HEK293 (cell line): Measurements from ENCODE around the gene RBM39.

Experiments
- CTCF ChIA-PET: fragments of 350-600 bp; formaldehyde crosslinking; extraction: SDS; loops from one replicate; lab custom pipeline; 2021; ENCODE audit warnings: antibody characterized with exemption; lab: Yijun Ruan, JAX
- POLR2A ChIA-PET: fragments of 300-600 bp; formaldehyde crosslinking; extraction: SDS; loops from one replicate; lab custom pipeline; 2020; ENCODE audit warnings: antibody characterized with exemption, inconsistent platforms; lab: Yijun Ruan, JAX
- H3K27ac ChIP-seq: fragments of 200-500 bp; sonication (Bioruptor generic); 2 replicates; pipeline ENCODE4 v1.5.1; 2014; ENCODE audit warnings: low read depth, low read length, control low read depth, inconsistent platforms; ENCODE audit errors: extremely low read depth
- H3K36me3 ChIP-seq, 2 experiments: fragments of 200-500 bp in 1 of 2; sonication (Bioruptor generic) in 1 of 2; 1 replicate in 1 of 2; 2 replicates in 1 of 2; pipeline ENCODE4 v1.5.1; 2014 to 2017; ENCODE audit warnings: inconsistent platforms in 2 of 2, low read length in 2 of 2; ENCODE audit not compliant: control insufficient read depth in 2 of 2, insufficient read depth in 1 of 2
- H3K4me1 ChIP-seq: fragments of 200-500 bp; sonication (Bioruptor generic); 2 replicates; pipeline ENCODE4 v1.5.1; 2014; ENCODE audit warnings: mild to moderate bottlenecking, low read length, inconsistent platforms; ENCODE audit not compliant: control insufficient read depth, insufficient read depth
- H3K4me3 ChIP-seq: 2 replicates; pipeline ENCODE4 v1.5.1; 2011; ENCODE audit warnings: low read depth, mild to moderate bottlenecking, control low read depth, low read length, moderate library complexity
- H3K9me3 ChIP-seq: fragments of 200-500 bp; sonication (Bioruptor generic); 2 replicates; pipeline ENCODE4 v1.5.1; 2014; ENCODE audit warnings: low read depth, low read length, inconsistent platforms; ENCODE audit not compliant: control insufficient read depth, insufficient read depth
- FEZF1 ChIP-seq: fragments of 450-650 bp; formaldehyde crosslinking; IDR thresholded peaks from 2 replicates; pipeline ENCODE4 v1.5.1; 2016; ENCODE audit warnings: missing biosample characterization, missing genetic modification characterization
- GFI1B ChIP-seq: fragments of 450-650 bp; formaldehyde crosslinking; IDR thresholded peaks from 2 replicates; pipeline ENCODE4 v1.5.1; 2016; ENCODE audit warnings: missing biosample characterization, missing genetic modification characterization
- IKZF3 ChIP-seq: fragments of 450-650 bp; IDR thresholded peaks from 2 replicates; pipeline ENCODE4 v1.5.0; 2018; ENCODE audit warnings: missing biosample characterization, mild to moderate bottlenecking, missing genetic modification characterization, moderate library complexity
- KLF16 ChIP-seq: fragments of 450-650 bp; formaldehyde crosslinking; IDR thresholded peaks from 2 replicates; pipeline ENCODE4 v1.5.1; 2017; ENCODE audit warnings: missing biosample characterization, missing genetic modification characterization
- PRDM1 ChIP-seq: fragments of 450-650 bp; formaldehyde crosslinking; IDR thresholded peaks from 2 replicates; pipeline ENCODE4; 2016; ENCODE audit warnings: missing biosample characterization, missing genetic modification characterization
- ZBTB17 ChIP-seq: fragments of 450-650 bp; formaldehyde crosslinking; IDR thresholded peaks from 2 replicates; pipeline ENCODE4 v1.5.1; 2016; ENCODE audit warnings: missing biosample characterization, missing genetic modification characterization
- ZEB2 ChIP-seq: fragments of 450-650 bp; formaldehyde crosslinking; IDR thresholded peaks from 2 replicates; pipeline ENCODE4 v1.5.1; 2016; ENCODE audit warnings: missing biosample characterization, missing genetic modification characterization
- ZNF19 ChIP-seq: fragments of 450-650 bp; formaldehyde crosslinking; IDR thresholded peaks from 2 replicates; pipeline ENCODE4; 2016; ENCODE audit warnings: missing biosample characterization, missing genetic modification characterization, low read depth
- ZNF366 ChIP-seq: fragments of 450-650 bp; formaldehyde crosslinking; conservative IDR thresholded peaks from 2 replicates; pipeline ENCODE4 v1.5.1; 2016; ENCODE audit warnings: missing biosample characterization, missing genetic modification characterization
- ZNF426 ChIP-seq: fragments of 450-650 bp; formaldehyde crosslinking; IDR thresholded peaks from 2 replicates; pipeline ENCODE4 v1.5.1; 2017; ENCODE audit warnings: missing biosample characterization, missing genetic modification characterization, mild to moderate bottlenecking, inconsistent platforms, moderate library complexity
- ZNF600 ChIP-seq: fragments of 450-650 bp; formaldehyde crosslinking; IDR thresholded peaks from 2 replicates; pipeline ENCODE4 v1.5.1; 2016; ENCODE audit warnings: missing biosample characterization, missing genetic modification characterization
- ZNF639 ChIP-seq: fragments of 450-650 bp; formaldehyde crosslinking; IDR thresholded peaks from 2 replicates; pipeline ENCODE4 v1.5.1; 2016; ENCODE audit warnings: missing biosample characterization, missing genetic modification characterization
- ZNF707 ChIP-seq: fragments of 450-650 bp; formaldehyde crosslinking; IDR thresholded peaks from 2 replicates; pipeline ENCODE4 v1.5.1; 2016; ENCODE audit warnings: missing biosample characterization, missing genetic modification characterization
- ZNF76 ChIP-seq: fragments of 450-650 bp; formaldehyde crosslinking; IDR thresholded peaks from 2 replicates; pipeline ENCODE4; 2016; ENCODE audit warnings: low read depth, missing biosample characterization, missing genetic modification characterization, borderline replicate concordance
- TF ChIP-seq, protein P1 (sequence below): fragments of 450-650 bp; formaldehyde crosslinking; IDR thresholded peaks from 2 replicates; pipeline ENCODE4 v1.5.1; 2016; ENCODE audit warnings: missing biosample characterization, missing genetic modification characterization
- TF ChIP-seq, protein P2 (sequence below): fragments of 450-650 bp; formaldehyde crosslinking; IDR thresholded peaks from 2 replicates; pipeline ENCODE4 v1.5.1; 2017; ENCODE audit warnings: missing biosample characterization, missing genetic modification characterization

The RBM39 gene

GRCh38 chr20:35704514-35705261 is 37.4 kb downstream of the RBM39 start (continued):
- TF ChIP-seq ZNF426 (tag by site-specific recombination) (no peak), ZNF707 (tag by site-specific recombination) (no peak)

DNA sequence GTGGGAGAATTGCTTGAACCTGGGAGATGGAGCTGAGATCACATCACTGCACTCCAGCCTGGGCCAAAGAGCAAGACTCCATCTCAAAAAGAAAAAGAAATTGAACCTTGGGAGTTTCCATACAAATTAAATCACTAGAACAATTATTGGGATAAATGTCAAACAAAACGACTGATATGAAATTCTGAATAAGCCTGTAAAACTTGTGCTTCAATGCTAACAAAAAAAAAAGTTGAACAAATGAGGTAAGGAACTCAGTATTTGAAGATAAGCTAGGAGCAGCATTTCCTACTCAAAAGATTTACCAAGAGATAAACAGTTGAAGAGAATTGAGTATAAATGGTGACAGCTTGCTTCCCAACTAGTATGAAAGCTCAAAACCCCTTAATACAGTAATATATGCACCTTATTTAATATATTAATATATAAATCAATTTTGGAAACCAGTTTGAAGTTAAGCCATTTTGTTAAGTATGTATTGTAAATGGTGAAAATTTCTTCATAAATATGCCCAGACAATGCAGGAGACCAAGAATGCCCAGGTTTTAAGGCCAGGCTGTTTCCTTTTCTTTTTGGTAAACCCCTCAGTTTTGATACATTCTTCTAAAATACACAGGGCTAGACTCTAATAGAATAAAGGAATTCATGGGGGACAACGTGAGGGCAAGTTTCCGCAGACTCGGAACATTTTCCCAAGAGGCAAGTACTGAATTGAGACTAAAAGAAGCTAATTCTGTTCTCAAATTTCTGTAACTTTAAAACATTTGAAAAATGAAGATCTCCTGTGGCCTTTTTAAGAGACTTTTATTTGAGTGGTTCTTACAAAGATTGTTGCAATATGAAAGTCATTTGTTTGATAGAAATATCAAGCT is 39.0 kb downstream of the RBM39 start:
- H3K36me3 ChIP-seq, result peaks cover 37 to 77% of the 10 kb centered on the region in 2 experiments
- H3K4me3 ChIP-seq, result no peak overlapping the region
- CTCF ChIA-PET, result interaction anchor here (0.7 to 1.0 kb wide), 2 partner anchors 240 to 244 kb away, joined by 3 read pairs; no protein-coding TSS in a partner anchor
- TF ChIP-seq KLF16, result no peak
- TF ChIP-seq, protein P1, sequence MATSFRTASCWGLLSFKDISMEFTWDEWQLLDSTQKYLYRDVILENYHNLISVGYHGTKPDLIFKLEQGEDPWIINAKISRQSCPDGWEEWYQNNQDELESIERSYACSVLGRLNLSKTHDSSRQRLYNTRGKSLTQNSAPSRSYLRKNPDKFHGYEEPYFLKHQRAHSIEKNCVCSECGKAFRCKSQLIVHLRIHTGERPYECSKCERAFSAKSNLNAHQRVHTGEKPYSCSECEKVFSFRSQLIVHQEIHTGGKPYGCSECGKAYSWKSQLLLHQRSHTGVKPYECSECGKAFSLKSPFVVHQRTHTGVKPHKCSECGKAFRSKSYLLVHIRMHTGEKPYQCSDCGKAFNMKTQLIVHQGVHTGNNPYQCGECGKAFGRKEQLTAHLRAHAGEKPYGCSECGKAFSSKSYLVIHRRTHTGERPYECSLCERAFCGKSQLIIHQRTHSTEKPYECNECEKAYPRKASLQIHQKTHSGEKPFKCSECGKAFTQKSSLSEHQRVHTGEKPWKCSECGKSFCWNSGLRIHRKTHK (tag by site-specific recombination), result no peak
- TF ChIP-seq, protein P2, sequence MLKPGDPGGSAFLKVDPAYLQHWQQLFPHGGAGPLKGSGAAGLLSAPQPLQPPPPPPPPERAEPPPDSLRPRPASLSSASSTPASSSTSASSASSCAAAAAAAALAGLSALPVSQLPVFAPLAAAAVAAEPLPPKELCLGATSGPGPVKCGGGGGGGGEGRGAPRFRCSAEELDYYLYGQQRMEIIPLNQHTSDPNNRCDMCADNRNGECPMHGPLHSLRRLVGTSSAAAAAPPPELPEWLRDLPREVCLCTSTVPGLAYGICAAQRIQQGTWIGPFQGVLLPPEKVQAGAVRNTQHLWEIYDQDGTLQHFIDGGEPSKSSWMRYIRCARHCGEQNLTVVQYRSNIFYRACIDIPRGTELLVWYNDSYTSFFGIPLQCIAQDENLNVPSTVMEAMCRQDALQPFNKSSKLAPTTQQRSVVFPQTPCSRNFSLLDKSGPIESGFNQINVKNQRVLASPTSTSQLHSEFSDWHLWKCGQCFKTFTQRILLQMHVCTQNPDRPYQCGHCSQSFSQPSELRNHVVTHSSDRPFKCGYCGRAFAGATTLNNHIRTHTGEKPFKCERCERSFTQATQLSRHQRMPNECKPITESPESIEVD (tag by site-specific recombination), result peak; percentile 9; the same call in 1 of the 2 replicates
- no peak overlapping the region for H3K27ac ChIP-seq
- no peaks in the 10 kb centered on the region for H3K4me1 ChIP-seq
- H3K9me3 ChIP-seq, result no peaks in the 10 kb centered on the region
- POLR2A ChIA-PET, result interaction anchor here (0.6 to 6.2 kb wide), 7 partner anchors 8 to 220 kb away, joined by 3 to 27 read pairs (median 3); partner anchors contain the start of gene RBM39

GRCh38 chr20:35702051-35702823 is 39.8 kb downstream of the RBM39 start:
- TF ChIP-seq ZNF600 (tag by site-specific recombination) (peak; percentile 5; the same call in 1 of the 2 replicates), ZNF366 (tag by site-specific recombination) (0 out of 2 replicates have a peak, but pooled peaks have one; percentile 22), IKZF3 (peak; percentile 27; the same call in 1 of the 2 replicates), ZEB2 (tag by site-specific recombination) (peak; percentile 17; the same call in 1 of the 2 replicates), ZNF76 (tag by site-specific recombination) (no peak), FEZF1 (tag by site-specific recombination) (no peak), PRDM1 (tag by site-specific recombination) (0 out of 2 replicates have a peak, but pooled peaks have one; percentile 17), GFI1B (tag by site-specific recombination) (0 out of 2 replicates have a peak, but pooled peaks have one; percentile 50), ZNF19 (no peak), ZBTB17 (tag by site-specific recombination) (peak; percentile 34; the same call in 1 of the 2 replicates), ZNF639 (tag by site-specific recombination) (0 out of 2 replicates have a peak, but pooled peaks have one; percentile 23)
- TF ChIP-seq, protein P2 (tag by site-specific recombination), result 0 out of 2 replicates have a peak, but pooled peaks have one; percentile 10
- no peaks in the 10 kb centered on the region for H3K9me3 ChIP-seq
- H3K4me1 ChIP-seq, result 0 out of 2 replicates have a peak, but pooled peaks cover 4% of the 10 kb centered on the region
- no peak overlapping the region for H3K27ac ChIP-seq
- POLR2A ChIA-PET, result interaction anchor here (0.5 to 6.2 kb wide), 9 partner anchors 9 to 205 kb away, joined by 3 to 27 read pairs (median 3); partner anchors contain the start of genes RBM39 and SPAG4
- H3K4me3 ChIP-seq, result no peak overlapping the region
- peaks cover 29 to 69% of the 10 kb centered on the region in 2 experiments for H3K36me3 ChIP-seq
- CTCF ChIA-PET, result interaction anchor here (0.5 to 1.0 kb wide), 3 partner anchors 11 to 239 kb away, joined by 3 to 7 read pairs (median 3); no protein-coding TSS in a partner anchor
